IPS-18c (cell line): ENCODE measurements around the gene HNRNPK.

Experiments used
- H3K4me3 ChIP-seq: 2 replicates; pipeline ENCODE4 v1.7.0; 2013; ENCODE audit warnings: low read depth, mild to moderate bottlenecking, low read length, moderate library complexity; ENCODE audit not compliant: insufficient read depth
- H3K9me3 ChIP-seq: one replicate; pipeline ENCODE4 v1.6.1; 2013; ENCODE audit warnings: mild to moderate bottlenecking, low read length, moderate library complexity; ENCODE audit not compliant: control insufficient read depth, insufficient read depth

HNRNPK gene

GRCh38 chr9:83981126-83981871, 1.3 kb upstream of the HNRNPK start:
- peak overlapping the region; percentile 99 for H3K4me3 ChIP-seq

GRCh38 chr9:83980395-83981125, 545 bp upstream of the HNRNPK start, which contains the start of gene RMI1:
Gene RMI1, plus strand, starts transcription at chr9:83980805. Its CDS starts 20,182 bp downstream, at chr9:84000987.
- peak within 1 kb of the TSS; percentile 99 for H3K4me3 ChIP-seq
- no peaks in the 10 kb centered on the region for H3K9me3 ChIP-seq

More at GRCh38 chr9:83981126-83981871, 1.3 kb upstream of the HNRNPK start:
- no peaks in the 10 kb centered on the region for H3K9me3 ChIP-seq

- no peaks in the 10 kb centered on the region for H3K9me3 ChIP-seq
- H3K4me3 ChIP-seq: peak overlapping the region; percentile 99
Measured at GRCh38 chr9:83978992-83979811, 813 bp downstream of the HNRNPK start.

GRCh38 chr9:83977196-83977595, 2.8 kb downstream of the HNRNPK start:
- no peak overlapping the region for H3K4me3 ChIP-seq
- no peaks in the 10 kb centered on the region for H3K9me3 ChIP-seq

- no peak overlapping the region for H3K4me3 ChIP-seq
Measured at GRCh38 chr9:83976372-83976771, 3.6 kb downstream of the HNRNPK start.

GRCh38 chr9:83975300-83975699, 4.7 kb downstream of the HNRNPK start:
- no peak overlapping the region for H3K4me3 ChIP-seq

More at GRCh38 chr9:83976372-83976771, 3.6 kb downstream of the HNRNPK start:
- H3K9me3 ChIP-seq: no peaks in the 10 kb centered on the region

GRCh38 chr9:83972286-83972685, 7.7 kb downstream of the HNRNPK start:
- H3K4me3 ChIP-seq: no peak overlapping the region
- no peaks in the 10 kb centered on the region for H3K9me3 ChIP-seq

More at GRCh38 chr9:83975300-83975699, 4.7 kb downstream of the HNRNPK start:
- no peaks in the 10 kb centered on the region for H3K9me3 ChIP-seq

- Histone ChIP-seq H3K9me3 (no peaks in the 10 kb centered on the region), H3K4me3 (no peak overlapping the region)
Measured at GRCh38 chr9:83971485-83971884, 8.5 kb downstream of the HNRNPK start.

- Histone ChIP-seq H3K9me3 (no peaks in the 10 kb centered on the region), H3K4me3 (no peak overlapping the region)
Measured at GRCh38 chr9:83969602-83970001, 10.4 kb downstream of the HNRNPK start.

- H3K9me3 ChIP-seq: no peaks in the 10 kb centered on the region
- no peak overlapping the region for H3K4me3 ChIP-seq
Measured at GRCh38 chr9:83967073-83967472, 12.9 kb downstream of the HNRNPK start.

GRCh38 chr9:83966209-83966582, 13.8 kb downstream of the HNRNPK start:
- no peak overlapping the region for H3K4me3 ChIP-seq
- H3K9me3 ChIP-seq: no peaks in the 10 kb centered on the region

GRCh38 chr9:83965350-83966208, 14.4 kb downstream of the HNRNPK start:
- H3K9me3 ChIP-seq: no peaks in the 10 kb centered on the region
- H3K4me3 ChIP-seq: no peak overlapping the region

- Histone ChIP-seq H3K4me3 (no peak overlapping the region), H3K9me3 (no peaks in the 10 kb centered on the region)
Measured at GRCh38 chr9:83964973-83965349, 15.1 kb downstream of the HNRNPK start.

GRCh38 chr9:83962165-83962564, 17.9 kb downstream of the HNRNPK start:
- Histone ChIP-seq H3K4me3 (no peak overlapping the region), H3K9me3 (no peaks in the 10 kb centered on the region)

GRCh38 chr9:83960991-83961390, 19.0 kb downstream of the HNRNPK start:
- no peak overlapping the region for H3K4me3 ChIP-seq
- no peaks in the 10 kb centered on the region for H3K9me3 ChIP-seq

GRCh38 chr9:83959061-83959460, 21.0 kb downstream of the HNRNPK start:
- Histone ChIP-seq H3K4me3 (no peak overlapping the region), H3K9me3 (no peaks in the 10 kb centered on the region)

- Histone ChIP-seq H3K9me3 (no peaks in the 10 kb centered on the region), H3K4me3 (peak overlapping the region; percentile 80)
Measured at GRCh38 chr9:83957248-83957513, 22.8 kb downstream of the HNRNPK start.
